GM12875 (cell line): ENCODE measurements around the gene MT1E.
A peak's percentile ranks its signal among the peaks of the same experiment; 100 is the strongest.

ENCODE experiments used
- H3K4me3 ChIP-seq: one replicate; pipeline ENCODE4 v1.5.1; 2011; ENCODE audit warnings: low read depth, low read length, control low read depth
- CTCF ChIP-seq: IDR thresholded peaks from 2 replicates; pipeline ENCODE4 v1.5.1; 2011; ENCODE audit warnings: low read depth, mild to moderate bottlenecking, control low read depth, inconsistent platforms, low read length, moderate library complexity, borderline replicate concordance; ENCODE audit not compliant: insufficient read depth

MT1E gene

GRCh38 chr16:56640076-56640475 is 14.5 kb downstream of the MT1E start:
- no peak for TF ChIP-seq CTCF

GRCh38 chr16:56641166-56641565 is 15.6 kb downstream of the MT1E start:
- no peak overlapping the region for H3K4me3 ChIP-seq
- no peak for TF ChIP-seq CTCF

More at GRCh38 chr16:56640076-56640475, 14.5 kb downstream of the MT1E start:
- no peak overlapping the region for H3K4me3 ChIP-seq

- 0 out of 2 replicates have a peak, but pooled peaks have one; percentile 4 for TF ChIP-seq CTCF
- H3K4me3 ChIP-seq = no peak overlapping the region
Measured at GRCh38 chr16:56643080-56643778, 17.6 kb downstream of the MT1E start.

- no peak for TF ChIP-seq CTCF
- H3K4me3 ChIP-seq = no peak overlapping the region
Measured at GRCh38 chr16:56643833-56644232, 18.3 kb downstream of the MT1E start.

- no peak overlapping the region for H3K4me3 ChIP-seq
- no peak for TF ChIP-seq CTCF
Measured at GRCh38 chr16:56645311-56645710, 19.7 kb downstream of the MT1E start.

GRCh38 chr16:56645838-56646237 is 20.3 kb downstream of the MT1E start:
- no peak overlapping the region for H3K4me3 ChIP-seq
- no peak for TF ChIP-seq CTCF

- H3K4me3 ChIP-seq = no peak overlapping the region
- no peak for TF ChIP-seq CTCF
Measured at GRCh38 chr16:56647641-56648431, 22.3 kb downstream of the MT1E start.
